GM18526 (cell line): ENCODE measurements around the gene CCDC92.

Experiments used
- POLR2A ChIP-seq: IDR thresholded peaks from 3 replicates; pipeline ENCODE4 v1.6.1; 2011; ENCODE audit not compliant: insufficient read length; ENCODE audit errors: extremely low read depth

Gene CCDC92

DNA sequence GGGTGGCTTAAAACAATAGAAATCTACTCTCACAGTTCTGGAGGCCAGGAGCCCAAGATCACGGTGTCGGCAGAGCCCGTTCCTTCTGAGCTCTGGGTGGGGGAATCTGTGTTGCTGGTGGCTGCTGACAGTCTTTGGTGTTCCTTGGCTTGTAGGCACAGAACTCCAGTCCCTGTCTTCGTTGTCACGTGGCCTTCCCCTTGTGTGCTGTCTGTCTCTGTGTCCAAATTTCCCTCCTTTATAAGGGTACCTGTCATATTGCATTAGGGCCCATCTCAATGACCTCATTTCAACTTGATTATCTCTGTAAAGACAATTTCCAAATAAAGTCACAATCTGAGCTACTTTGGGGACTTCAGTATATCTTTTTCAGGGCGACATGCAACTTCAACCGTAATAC is 81.6 kb downstream of the CCDC92 start:
- no peak for TF ChIP-seq POLR2A

DNA sequence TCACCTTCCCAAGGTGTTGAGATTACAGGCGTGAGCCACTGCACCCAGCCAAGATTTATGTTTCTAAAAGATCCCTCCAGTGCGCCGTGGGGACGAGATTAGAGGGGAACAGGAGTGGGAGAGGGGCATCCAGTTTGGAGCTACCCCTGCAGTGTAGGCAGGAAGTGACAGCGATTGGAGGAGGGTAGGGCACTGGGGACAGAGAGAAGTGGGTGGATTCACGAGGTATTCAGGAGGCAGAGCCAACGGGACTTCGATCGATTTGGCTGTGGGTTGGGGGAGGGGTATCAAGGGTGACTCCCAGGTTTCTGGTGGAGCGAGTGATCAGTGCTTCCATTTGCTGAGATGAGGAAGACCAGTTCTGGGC is 82.1 kb downstream of the CCDC92 start:
- TF ChIP-seq POLR2A: no peak

DNA sequence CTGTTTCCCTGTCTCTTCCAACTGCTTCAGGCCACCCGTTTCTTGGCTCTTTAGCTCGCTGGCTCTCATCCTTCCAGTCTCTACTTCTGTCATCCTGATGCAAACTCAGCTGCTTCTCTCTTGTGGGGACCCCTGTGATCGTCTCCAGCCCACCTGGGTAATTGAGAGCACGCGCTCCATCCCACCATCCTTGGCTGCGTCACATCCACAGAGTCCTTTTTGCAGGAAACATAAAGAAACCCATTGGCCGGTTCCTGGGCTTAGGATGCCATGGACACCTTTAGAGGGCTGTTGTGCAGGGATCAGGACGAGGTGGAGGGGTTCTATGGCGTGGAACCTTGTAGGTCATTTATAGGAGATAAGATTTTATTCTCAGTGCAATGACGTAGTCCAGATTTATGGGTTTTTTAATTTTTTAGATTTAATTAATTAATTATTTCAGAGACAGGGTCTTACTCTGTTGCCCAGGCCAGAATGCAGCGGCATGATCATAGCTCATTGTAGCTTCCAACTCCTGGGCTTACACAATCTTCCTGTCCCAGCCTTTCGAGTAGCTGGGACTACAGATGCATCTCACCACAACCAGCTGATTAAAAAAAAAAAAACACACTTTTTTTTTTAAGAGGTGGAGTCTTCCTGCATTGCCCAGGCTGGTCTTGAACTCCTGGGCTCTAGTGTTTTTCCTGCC is 82.6 kb downstream of the CCDC92 start:
- TF ChIP-seq POLR2A: no peak

DNA sequence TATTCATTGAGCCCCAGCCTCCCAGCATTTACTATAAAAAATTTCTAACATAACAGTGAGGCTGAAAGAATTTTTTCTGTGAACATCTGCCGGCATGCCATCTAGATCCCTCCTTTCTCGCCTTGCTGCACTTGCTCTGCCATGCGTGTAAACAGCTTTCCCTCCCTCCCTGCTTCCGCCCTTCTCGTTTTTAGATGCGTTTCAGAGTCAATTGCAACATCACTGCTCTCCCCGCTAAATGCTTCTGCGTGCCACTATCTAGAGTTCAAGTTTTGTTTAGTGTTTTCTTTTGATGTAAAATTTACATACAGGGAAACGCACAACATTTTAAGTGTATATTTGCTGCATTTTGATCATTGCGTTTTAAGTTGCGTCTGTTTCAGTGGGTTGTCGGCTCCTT is 83.6 kb downstream of the CCDC92 start:
- TF ChIP-seq POLR2A: no peak

DNA sequence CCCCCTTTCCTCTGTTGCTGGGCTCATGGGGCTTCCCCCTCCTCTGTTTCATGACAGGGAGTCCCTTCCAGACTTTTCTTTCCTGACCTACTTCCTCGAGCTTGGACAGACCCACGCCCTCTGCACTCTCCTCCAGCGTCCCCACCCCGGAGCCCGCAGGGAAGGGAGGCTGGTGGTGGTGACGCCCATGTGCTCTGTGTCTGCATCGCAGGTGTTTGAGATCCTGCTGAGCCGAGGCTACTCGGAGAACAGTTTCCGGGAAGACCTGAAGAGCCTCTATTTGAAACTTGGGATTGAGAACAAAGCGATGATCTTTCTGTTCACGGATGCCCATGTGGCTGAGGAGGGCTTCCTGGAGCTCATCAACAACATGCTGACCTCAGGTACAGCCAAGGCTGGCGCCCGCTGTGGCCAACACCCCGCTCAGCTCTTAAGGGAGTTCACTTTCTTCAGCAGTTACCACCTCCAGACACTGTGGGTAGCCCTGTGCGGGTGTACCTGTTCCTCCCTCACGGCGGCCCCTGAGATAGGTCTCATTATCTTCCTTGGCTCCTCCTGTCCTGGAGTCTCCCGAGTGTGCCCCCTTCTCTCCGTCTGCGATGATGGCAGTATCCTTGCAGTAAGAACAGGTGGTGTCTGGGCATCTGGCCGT is 85.6 kb downstream of the CCDC92 start:
- TF ChIP-seq POLR2A: no peak

DNA sequence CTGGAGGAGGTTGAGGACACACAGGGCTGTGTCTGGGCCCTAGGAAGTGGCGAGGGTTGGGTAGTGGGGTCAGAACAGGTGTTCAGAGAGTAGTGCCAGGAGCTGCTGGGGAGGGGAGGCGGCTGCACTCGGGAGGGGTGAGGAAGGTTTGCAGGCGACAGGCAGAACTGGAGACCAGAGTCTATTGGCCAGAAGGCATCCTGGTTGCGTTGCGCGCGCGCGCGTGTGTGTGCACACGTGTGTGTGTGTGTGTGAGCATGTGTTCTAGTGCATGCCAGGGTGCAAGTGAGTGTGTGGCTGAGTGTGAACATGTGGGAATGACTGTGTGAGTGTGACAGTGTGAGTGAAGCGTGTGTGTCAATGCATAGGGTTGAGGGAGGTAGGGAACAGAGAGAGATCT is 86.4 kb downstream of the CCDC92 start:
- TF ChIP-seq POLR2A: no peak
